HepG2 (cell line): ENCODE results near the gene PRKAR1A. TPM values are rescaled to one million over a fixed set of nuclear protein-coding genes. Genes with fewer than 3 reads are reported as not detected.

Source experiments
- ARNTL ChIP-seq: sonication (generic); formaldehyde crosslinking; IDR thresholded peaks from 2 replicates; pipeline ENCODE4 v1.4.0; 2020; ENCODE audit warnings: mild to moderate bottlenecking, missing genetic modification reagents
- CHCHD3 ChIP-seq: sonication (generic); formaldehyde crosslinking; IDR thresholded peaks from 2 replicates; pipeline ENCODE4 v1.8.0; 2022; ENCODE audit warnings: mild to moderate bottlenecking, missing genetic modification reagents, moderate library complexity
- FLYWCH1 ChIP-seq: sonication (generic); formaldehyde crosslinking; IDR thresholded peaks from 2 replicates; pipeline ENCODE4 v1.8.1; 2023; ENCODE audit warnings: mild to moderate bottlenecking, missing genetic modification reagents
- GZF1 ChIP-seq: sonication (generic); formaldehyde crosslinking; IDR thresholded peaks from 2 replicates; pipeline ENCODE4 v1.5.1; 2020; ENCODE audit warnings: mild to moderate bottlenecking, missing genetic modification reagents
- HNF4G ChIP-seq, 2 experiments: sonication (generic) in 1 of 2; formaldehyde crosslinking in 1 of 2; IDR thresholded peaks; 2 replicates each; pipeline versions ENCODE4 v1.4.0 to v1.6.1; 2011 to 2020; ENCODE audit warnings: borderline replicate concordance in 2 of 2, low read depth in 2 of 2, mild to moderate bottlenecking in 2 of 2, low read length in 1 of 2, missing genetic modification reagents in 1 of 2, moderate library complexity in 1 of 2
- KLF11 ChIP-seq: IDR thresholded peaks from 2 replicates; pipeline ENCODE4 v1.6.1; 2016; ENCODE audit warnings: missing compliant biosample characterization
- MIER2 ChIP-seq: IDR thresholded peaks from 2 replicates; pipeline ENCODE4 v1.6.1; 2016; ENCODE audit warnings: missing biosample characterization, missing genetic modification reagents
- PAWR ChIP-seq: sonication (generic); formaldehyde crosslinking; IDR thresholded peaks from 2 replicates; pipeline ENCODE4 v1.4.0; 2020; ENCODE audit warnings: missing genetic modification reagents, mild to moderate bottlenecking, borderline replicate concordance
- POLR2AphosphoS2 ChIP-seq: IDR thresholded peaks from 2 replicates; pipeline ENCODE4 v1.6.1; 2011; ENCODE audit warnings: low read depth, low read length, improper control_type of control experiment
- RAD21 ChIP-seq: fragments of 450-650 bp; formaldehyde crosslinking; IDR thresholded peaks from 2 replicates; pipeline ENCODE4 v1.5.0; 2020; ENCODE audit warnings: mild to moderate bottlenecking
- REXO4 ChIP-seq: sonication (generic); formaldehyde crosslinking; IDR thresholded peaks from 2 replicates; pipeline ENCODE4 v1.8.0; 2022; ENCODE audit warnings: missing genetic modification reagents, mild to moderate bottlenecking, borderline replicate concordance
- SMAD9 ChIP-seq: sonication (generic); formaldehyde crosslinking; IDR thresholded peaks from 2 replicates; pipeline ENCODE4 v1.5.1; 2020; ENCODE audit warnings: mild to moderate bottlenecking, missing genetic modification reagents
- ZNF292 ChIP-seq: sonication (generic); formaldehyde crosslinking; IDR thresholded peaks from 2 replicates; pipeline ENCODE4 v1.8.1; 2022; ENCODE audit warnings: mild to moderate bottlenecking, low read depth, missing genetic modification reagents, borderline replicate concordance
- ZNF317 ChIP-seq: sonication (generic); formaldehyde crosslinking; IDR thresholded peaks from 2 replicates; pipeline ENCODE4 v1.5.0; 2020; ENCODE audit warnings: mild to moderate bottlenecking, missing genetic modification reagents
- ZNF34 ChIP-seq: sonication (generic); formaldehyde crosslinking; IDR thresholded peaks from 2 replicates; pipeline ENCODE4 v1.4.0; 2020; ENCODE audit warnings: mild to moderate bottlenecking, missing genetic modification reagents, borderline replicate concordance
- ZSCAN20 ChIP-seq: sonication (generic); formaldehyde crosslinking; IDR thresholded peaks from 2 replicates; pipeline ENCODE4 v1.4.0; 2020; ENCODE audit warnings: missing genetic modification reagents, mild to moderate bottlenecking, borderline replicate concordance
- polyA plus RNA-seq, 8 experiments: library from polyadenylated mRNA; depleted of rRNA in 3 of 8; stranded (reverse) in 7 of 8; unstranded in 1 of 8; fragments of >200 nt; fragmentation: Illumina TruSeq in 4 of 8; extraction: Trizol in 4 of 8; gene quantifications; 2 replicates each; pipeline versions ENCODE4 v1.2.1 to v1.2.3, GENCODE V29; 2011 to 2016; ENCODE audit warnings: low read depth in 4 of 8, missing spikeins in 1 of 8, mixed read lengths in 1 of 8; ENCODE audit not compliant: insufficient read depth in 1 of 8
- total RNA-seq, 5 experiments: library from RNA; depleted of rRNA; stranded (reverse); fragments of >200 nt; fragmentation: Illumina TruSeq; extraction: Trizol; gene quantifications; 2 replicates each; pipeline ENCODE4 v1.2.3, GENCODE V29; 2016; ENCODE audit warnings: low read depth in 1 of 5
- TF ChIP-seq, protein P1 (sequence below): fragments of 450-650 bp; IDR thresholded peaks from 2 replicates; pipeline ENCODE4 v1.6.1; 2017; ENCODE audit warnings: mild to moderate bottlenecking
- TF ChIP-seq, protein P2 (sequence below): sonication (generic); formaldehyde crosslinking; IDR thresholded peaks from 2 replicates; pipeline ENCODE4 v1.4.0; 2020; ENCODE audit warnings: missing genetic modification reagents
- TF ChIP-seq, protein P3 (sequence below): sonication (generic); formaldehyde crosslinking; IDR thresholded peaks from 2 replicates; pipeline ENCODE4 v1.9.0; 2021; ENCODE audit warnings: missing genetic modification reagents, mild to moderate bottlenecking, borderline replicate concordance
- TF ChIP-seq, protein P4 (sequence below): sonication (generic); formaldehyde crosslinking; IDR thresholded peaks from 2 replicates; pipeline ENCODE4 v1.5.0; 2020; ENCODE audit warnings: missing genetic modification reagents
- TF ChIP-seq, protein P5 (sequence below): sonication (generic); formaldehyde crosslinking; IDR thresholded peaks from 2 replicates; pipeline ENCODE4 v1.5.1; 2020; ENCODE audit warnings: missing genetic modification reagents, mild to moderate bottlenecking, borderline replicate concordance

Gene PRKAR1A
- total and polyA plus RNA-seq, 2 of the 13 experiments (the other 11 are each of a cell fraction or from before 2014, with no cell fraction given): 265 to 266 TPM

DNA sequence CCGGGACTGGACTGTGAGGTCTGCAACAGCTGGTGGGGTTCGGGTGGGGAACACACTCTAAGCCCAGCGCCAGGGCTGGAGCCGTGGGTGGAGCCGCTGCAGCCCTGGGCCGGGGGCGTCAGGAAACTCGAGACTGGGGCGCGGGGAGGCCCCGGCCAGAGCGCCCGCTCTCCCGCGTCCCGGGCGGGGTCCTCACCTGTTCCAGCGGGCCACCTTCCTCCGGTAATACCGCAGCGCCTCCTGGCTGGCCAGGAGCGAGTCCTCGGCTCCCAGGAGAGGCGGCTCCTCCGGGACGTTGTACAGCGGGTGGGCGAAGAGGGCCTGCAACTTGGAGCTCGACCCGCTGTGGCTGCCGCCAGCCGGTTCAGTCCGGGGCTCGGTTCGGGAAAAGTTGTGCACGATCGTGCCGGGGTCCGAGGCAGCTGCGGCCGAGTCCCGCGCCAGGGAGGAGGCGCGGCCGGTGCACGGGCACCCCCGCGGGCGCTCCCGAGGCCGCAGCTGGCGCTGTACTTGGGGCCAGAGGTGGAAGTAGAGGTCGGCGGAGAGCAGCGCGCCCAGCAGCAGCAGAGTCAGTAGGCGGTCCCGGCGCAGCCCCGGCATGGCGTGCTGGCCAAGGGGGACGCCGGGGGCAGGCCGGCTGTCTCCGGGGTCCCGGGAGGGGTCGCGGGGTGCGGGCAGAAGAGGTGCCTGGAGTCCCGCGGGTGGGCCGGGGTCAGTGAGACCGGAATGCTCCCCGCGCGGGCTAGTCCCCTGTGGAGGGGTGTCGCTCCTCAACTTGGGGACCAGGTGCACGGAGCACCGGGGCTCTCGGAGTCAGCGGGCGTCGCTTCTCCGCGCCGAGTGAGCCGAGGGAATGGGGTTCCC, 88.1 kb downstream of the PRKAR1A start (continued):
- TF ChIP-seq REXO4 (no peak), FLYWCH1 (CRISPR knock-in tag) (no peak), CHCHD3 (CRISPR knock-in tag) (0 out of 2 replicates have a peak, but pooled peaks have one; percentile 41), HNF4G (IDR thresholded peaks at IDR 0.05; ENCODE audit: borderline replicate concordance, low read depth, low read length) (no peak), HNF4G (CRISPR knock-in tag; IDR thresholded peaks at IDR 0.05; ENCODE audit: borderline replicate concordance, low read depth) (peak; percentile 66; the same call in 1 of the 2 replicates), ZNF34 (CRISPR knock-in tag) (0 out of 2 replicates have a peak, but pooled peaks have one; percentile 24), ZNF317 (CRISPR knock-in tag) (peak; percentile 85), ZSCAN20 (CRISPR knock-in tag) (peak; percentile 62; the same call in 1 of the 2 replicates), GZF1 (peak; percentile 88; the same call in 1 of the 2 replicates), POLR2AphosphoS2 (no peak), PAWR (CRISPR knock-in tag) (no peak), RAD21 (CRISPR knock-in tag) (peak; percentile 91), ZNF292 (CRISPR knock-in tag) (peak; percentile 61), KLF11 (CRISPR knock-in tag) (0 out of 2 replicates have a peak, but pooled peaks have one; percentile 31), SMAD9 (CRISPR knock-in tag) (no peak), MIER2 (no peak), ARNTL (CRISPR knock-in tag) (peak; percentile 66; the same call in 1 of the 2 replicates)
- TF ChIP-seq, protein P1, sequence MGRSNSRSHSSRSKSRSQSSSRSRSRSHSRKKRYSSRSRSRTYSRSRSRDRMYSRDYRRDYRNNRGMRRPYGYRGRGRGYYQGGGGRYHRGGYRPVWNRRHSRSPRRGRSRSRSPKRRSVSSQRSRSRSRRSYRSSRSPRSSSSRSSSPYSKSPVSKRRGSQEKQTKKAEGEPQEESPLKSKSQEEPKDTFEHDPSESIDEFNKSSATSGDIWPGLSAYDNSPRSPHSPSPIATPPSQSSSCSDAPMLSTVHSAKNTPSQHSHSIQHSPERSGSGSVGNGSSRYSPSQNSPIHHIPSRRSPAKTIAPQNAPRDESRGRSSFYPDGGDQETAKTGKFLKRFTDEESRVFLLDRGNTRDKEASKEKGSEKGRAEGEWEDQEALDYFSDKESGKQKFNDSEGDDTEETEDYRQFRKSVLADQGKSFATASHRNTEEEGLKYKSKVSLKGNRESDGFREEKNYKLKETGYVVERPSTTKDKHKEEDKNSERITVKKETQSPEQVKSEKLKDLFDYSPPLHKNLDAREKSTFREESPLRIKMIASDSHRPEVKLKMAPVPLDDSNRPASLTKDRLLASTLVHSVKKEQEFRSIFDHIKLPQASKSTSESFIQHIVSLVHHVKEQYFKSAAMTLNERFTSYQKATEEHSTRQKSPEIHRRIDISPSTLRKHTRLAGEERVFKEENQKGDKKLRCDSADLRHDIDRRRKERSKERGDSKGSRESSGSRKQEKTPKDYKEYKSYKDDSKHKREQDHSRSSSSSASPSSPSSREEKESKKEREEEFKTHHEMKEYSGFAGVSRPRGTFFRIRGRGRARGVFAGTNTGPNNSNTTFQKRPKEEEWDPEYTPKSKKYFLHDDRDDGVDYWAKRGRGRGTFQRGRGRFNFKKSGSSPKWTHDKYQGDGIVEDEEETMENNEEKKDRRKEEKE: no peak
- TF ChIP-seq, protein P2, sequence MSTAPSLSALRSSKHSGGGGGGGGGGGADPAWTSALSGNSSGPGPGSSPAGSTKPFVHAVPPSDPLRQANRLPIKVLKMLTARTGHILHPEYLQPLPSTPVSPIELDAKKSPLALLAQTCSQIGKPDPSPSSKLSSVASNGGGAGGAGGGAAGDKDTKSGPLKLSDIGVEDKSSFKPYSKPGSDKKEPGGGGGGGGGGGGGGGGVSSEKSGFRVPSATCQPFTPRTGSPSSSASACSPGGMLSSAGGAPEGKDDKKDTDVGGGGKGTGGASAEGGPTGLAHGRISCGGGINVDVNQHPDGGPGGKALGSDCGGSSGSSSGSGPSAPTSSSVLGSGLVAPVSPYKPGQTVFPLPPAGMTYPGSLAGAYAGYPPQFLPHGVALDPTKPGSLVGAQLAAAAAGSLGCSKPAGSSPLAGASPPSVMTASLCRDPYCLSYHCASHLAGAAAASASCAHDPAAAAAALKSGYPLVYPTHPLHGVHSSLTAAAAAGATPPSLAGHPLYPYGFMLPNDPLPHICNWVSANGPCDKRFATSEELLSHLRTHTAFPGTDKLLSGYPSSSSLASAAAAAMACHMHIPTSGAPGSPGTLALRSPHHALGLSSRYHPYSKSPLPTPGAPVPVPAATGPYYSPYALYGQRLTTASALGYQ (CRISPR knock-in tag): no peak; the same call in 1 of the 2 replicates
- TF ChIP-seq, protein P3, sequence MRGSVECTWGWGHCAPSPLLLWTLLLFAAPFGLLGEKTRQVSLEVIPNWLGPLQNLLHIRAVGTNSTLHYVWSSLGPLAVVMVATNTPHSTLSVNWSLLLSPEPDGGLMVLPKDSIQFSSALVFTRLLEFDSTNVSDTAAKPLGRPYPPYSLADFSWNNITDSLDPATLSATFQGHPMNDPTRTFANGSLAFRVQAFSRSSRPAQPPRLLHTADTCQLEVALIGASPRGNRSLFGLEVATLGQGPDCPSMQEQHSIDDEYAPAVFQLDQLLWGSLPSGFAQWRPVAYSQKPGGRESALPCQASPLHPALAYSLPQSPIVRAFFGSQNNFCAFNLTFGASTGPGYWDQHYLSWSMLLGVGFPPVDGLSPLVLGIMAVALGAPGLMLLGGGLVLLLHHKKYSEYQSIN: no peak
- TF ChIP-seq, protein P4, sequence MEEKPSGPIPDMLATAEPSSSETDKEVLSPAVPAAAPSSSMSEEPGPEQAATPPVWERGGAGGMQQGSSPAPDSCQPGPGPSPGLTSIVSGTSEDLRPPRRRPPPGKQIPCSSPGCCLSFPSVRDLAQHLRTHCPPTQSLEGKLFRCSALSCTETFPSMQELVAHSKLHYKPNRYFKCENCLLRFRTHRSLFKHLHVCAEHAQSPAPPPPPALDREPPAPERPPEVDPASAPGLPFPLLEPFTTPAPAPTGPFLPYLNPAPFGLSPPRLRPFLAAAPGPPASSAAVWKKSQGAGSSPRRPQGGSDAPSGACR (CRISPR knock-in tag): peak; percentile 62; the same call in 1 of the 2 replicates
- TF ChIP-seq, protein P5, sequence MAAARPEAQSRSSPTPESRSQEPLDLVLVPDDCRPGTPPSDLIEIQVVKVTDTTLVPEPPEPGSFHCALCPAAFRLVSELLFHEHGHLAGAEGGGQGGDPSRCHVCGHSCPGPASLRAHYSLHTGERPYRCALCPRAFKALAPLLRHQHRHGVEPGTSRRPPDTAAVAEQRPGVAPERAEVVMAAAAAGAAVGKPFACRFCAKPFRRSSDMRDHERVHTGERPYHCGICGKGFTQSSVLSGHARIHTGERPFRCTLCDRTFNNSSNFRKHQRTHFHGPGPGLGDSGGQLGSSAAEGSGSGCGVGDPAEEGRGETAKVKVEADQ (CRISPR knock-in tag): peak; percentile 32; the same call in 1 of the 2 replicates
